K562 (cell line): ENCODE results near the gene LRRC25. TPM values are rescaled to one million over a fixed set of nuclear protein-coding genes. Genes with fewer than 3 reads are reported as not detected.

Source experiments
- BRF1 ChIP-seq: IDR thresholded peaks from 3 replicates; pipeline ENCODE4 v1.6.1; 2011; ENCODE audit warnings: borderline replicate concordance, mild to moderate bottlenecking; ENCODE audit not compliant: insufficient read length; ENCODE audit errors: extremely low read depth
- CAMTA2 ChIP-seq: fragments of 250-450 bp; sonication (Bioruptor Pico); conservative IDR thresholded peaks from 2 replicates; pipeline ENCODE4 v1.5.1; 2022
- CBFA2T3 ChIP-seq: fragments of 450-650 bp; IDR thresholded peaks from 2 replicates; pipeline ENCODE4 v1.6.1; 2017
- DACH1 ChIP-seq: fragments of 450-650 bp; IDR thresholded peaks from 2 replicates; pipeline ENCODE4 v1.6.1; 2018; ENCODE audit not compliant: partially characterized antibody
- DIDO1 ChIP-seq: fragments of 450-650 bp; IDR thresholded peaks from 2 replicates; pipeline ENCODE4 v1.6.1; 2016; ENCODE audit warnings: low read depth, missing biosample characterization, missing genetic modification characterization
- E4F1 ChIP-seq: fragments of 250-450 bp; sonication (Bioruptor Pico); IDR thresholded peaks from 2 replicates; pipeline ENCODE4 v1.5.0; 2021; ENCODE audit warnings: mild to moderate bottlenecking, borderline replicate concordance
- HDAC2 ChIP-seq: fragments of 450-650 bp; IDR thresholded peaks from 2 replicates; pipeline ENCODE4 v1.6.1; 2016; ENCODE audit warnings: mild to moderate bottlenecking
- ILK ChIP-seq: fragments of 450-650 bp; IDR thresholded peaks from 2 replicates; pipeline ENCODE4 v1.6.1; 2016; ENCODE audit warnings: missing genetic modification characterization, low read depth, mild to moderate bottlenecking, missing compliant biosample characterization, moderate library complexity, borderline replicate concordance
- KDM5B ChIP-seq: fragments of 200-600 bp; sonication (generic); IDR thresholded peaks from 2 replicates; pipeline ENCODE4 v1.6.1; 2012; ENCODE audit warnings: low read depth, mild to moderate bottlenecking, moderate library complexity, low read length, control low read depth, inconsistent platforms; ENCODE audit not compliant: insufficient replicate concordance
- MBD1 ChIP-seq: fragments of 250-450 bp; sonication (Bioruptor Pico); IDR thresholded peaks from 2 replicates; pipeline ENCODE4 v1.8.0; 2022; ENCODE audit warnings: inconsistent platforms
- NFYB ChIP-seq: IDR thresholded peaks from 2 replicates; pipeline ENCODE4 v1.6.1; 2011; ENCODE audit warnings: mild to moderate bottlenecking, moderate library complexity; ENCODE audit not compliant: insufficient read length; ENCODE audit errors: extremely low read depth
- PTRF ChIP-seq: fragments of 450-650 bp; IDR thresholded peaks from 2 replicates; pipeline ENCODE4 v1.6.1; 2016; ENCODE audit warnings: mild to moderate bottlenecking, missing genetic modification characterization, missing compliant biosample characterization
- PTTG1 ChIP-seq: fragments of 450-650 bp; IDR thresholded peaks from 2 replicates; pipeline ENCODE4 v1.6.1; 2016; ENCODE audit warnings: low read depth, mild to moderate bottlenecking, missing genetic modification characterization, missing compliant biosample characterization
- RBM22 ChIP-seq: fragments of 200-400 bp; formaldehyde crosslinking; IDR thresholded peaks from 2 replicates; pipeline ENCODE4 v1.6.1; 2018; ENCODE audit warnings: low read length, low read depth; ENCODE audit not compliant: poor library complexity, severe bottlenecking
- SNAPC5 ChIP-seq: fragments of 250-450 bp; sonication (Bioruptor Pico); IDR thresholded peaks from 2 replicates; pipeline ENCODE4 v1.8.0; 2021; ENCODE audit warnings: moderate library complexity, mild to moderate bottlenecking, inconsistent platforms
- ZNF232 ChIP-seq: sonication (generic); formaldehyde crosslinking; IDR thresholded peaks from 2 replicates; pipeline ENCODE4 v1.8.0; 2022; ENCODE audit warnings: mild to moderate bottlenecking, missing genetic modification reagents
- ZNF766 ChIP-seq: fragments of 200-800 bp; sonication (Bioruptor generic); conservative IDR thresholded peaks from 2 replicates; pipeline ENCODE4 v1.6.1; 2016; ENCODE audit warnings: missing genetic modification characterization, missing compliant biosample characterization
- polyA plus RNA-seq, 8 experiments: library from polyadenylated mRNA; depleted of rRNA in 4 of 8; stranded (reverse) in 5 of 8; unstranded in 3 of 8; fragments of >200 nt; fragmentation: Nextera tagmentation in 2 of 8; fragmentation: Illumina TruSeq in 1 of 8; extraction: Ambion mirVana in 2 of 8; extraction: Trizol in 1 of 8; gene quantifications; 2 replicates each; pipeline versions ENCODE4 v1.2.1 to v1.2.3, GENCODE V29; 2011 to 2014; ENCODE audit warnings: inconsistent platforms in 1 of 8, missing spikeins in 1 of 8
- total RNA-seq, 7 experiments: library from RNA; depleted of rRNA in 6 of 7; stranded (reverse); fragments of >200 nt in 6 of 7; fragmentation: Illumina TruSeq in 2 of 7; extraction: Trizol in 2 of 7; gene quantifications; 2 replicates each; pipeline versions ENCODE4 v1.2.1 to v1.2.3, GENCODE V29; 2011 to 2021; ENCODE audit warnings: low replicate concordance in 1 of 7
- TF ChIP-seq, protein P1 (sequence below): fragments of 250-450 bp; sonication (Bioruptor Pico); IDR thresholded peaks from 2 replicates; pipeline ENCODE4 v1.6.1; 2021; ENCODE audit warnings: mild to moderate bottlenecking
- TF ChIP-seq, protein P2 (sequence below): fragments of 200-800 bp; sonication (Bioruptor generic); IDR thresholded peaks from 2 replicates; pipeline ENCODE4 v1.6.1; 2017; ENCODE audit warnings: missing genetic modification characterization, missing compliant biosample characterization
- TF ChIP-seq, protein P3 (sequence below): fragments of 450-650 bp; formaldehyde crosslinking; IDR thresholded peaks from 2 replicates; pipeline ENCODE4 v1.4.0; 2022; ENCODE audit warnings: mild to moderate bottlenecking, moderate library complexity

LRRC25 gene
- total and polyA plus RNA-seq, 9 of the 15 experiments (the other 6 are each of a cell fraction or from before 2014, with no cell fraction given) = 0.07 to 0.36 (median 0.10) TPM; not detected in 3

DNA sequence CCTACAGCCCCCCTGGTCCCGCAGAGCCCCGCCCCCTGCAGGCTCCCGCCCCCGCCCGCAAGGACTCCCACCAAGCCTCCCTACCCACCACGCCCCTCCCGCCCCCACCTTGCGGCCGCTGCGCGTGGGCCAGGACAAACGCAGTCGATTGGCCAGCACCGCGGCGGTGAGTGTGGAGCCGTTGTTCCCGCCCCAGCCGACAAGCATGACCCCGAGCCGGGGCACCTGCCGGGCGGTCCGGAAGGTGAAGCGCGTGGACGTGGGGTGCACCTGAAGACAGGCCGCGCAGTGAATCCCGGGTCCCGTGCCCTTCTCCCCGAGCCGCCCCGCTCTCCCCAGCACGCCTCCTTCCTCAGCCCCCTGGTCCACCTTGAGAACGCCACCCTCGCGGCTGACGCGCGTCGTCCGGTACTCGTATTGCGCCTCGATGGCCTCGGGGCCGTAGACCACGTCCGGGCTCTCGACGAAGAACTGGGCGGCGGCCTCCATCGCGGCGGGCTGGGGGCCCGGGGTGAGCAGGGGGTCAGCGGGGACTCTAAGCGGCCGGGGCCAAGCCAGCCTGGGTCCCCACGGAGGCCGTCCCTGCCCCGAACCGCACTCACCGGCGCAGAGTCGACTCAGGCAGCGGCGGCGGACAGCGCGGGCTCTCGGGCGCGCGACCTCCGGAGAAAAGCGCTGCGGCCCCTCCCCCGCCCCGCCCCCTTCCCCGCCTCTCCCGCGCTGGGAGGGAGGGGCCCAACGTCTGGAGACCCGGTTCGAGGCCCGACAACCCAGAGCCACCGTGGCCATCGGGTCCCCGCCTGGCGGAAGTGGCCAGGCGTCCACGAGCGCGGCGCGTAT lies 40.3 kb upstream of the LRRC25 start, which contains the start of gene ISYNA1 (continued):
- no peak for TF ChIP-seq DACH1
- no peak for TF ChIP-seq SNAPC5 (CRISPR knock-in tag)
- no peak for TF ChIP-seq ILK (tag)
- TF ChIP-seq, protein P1, sequence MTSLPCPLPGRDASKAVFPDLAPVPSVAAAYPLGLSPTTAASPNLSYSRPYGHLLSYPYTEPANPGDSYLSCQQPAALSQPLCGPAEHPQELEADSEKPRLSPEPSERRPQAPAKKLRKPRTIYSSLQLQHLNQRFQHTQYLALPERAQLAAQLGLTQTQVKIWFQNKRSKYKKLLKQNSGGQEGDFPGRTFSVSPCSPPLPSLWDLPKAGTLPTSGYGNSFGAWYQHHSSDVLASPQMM (CRISPR knock-in tag) = no peak
- no peak for TF ChIP-seq BRF1
- TF ChIP-seq ZNF766 (CRISPR knock-in tag) = no peak
- peak; percentile 31 for TF ChIP-seq NFYB
- TF ChIP-seq PTRF (tag) = no peak
- no peak for TF ChIP-seq DIDO1 (tag)
- no peak for TF ChIP-seq PTTG1 (tag)
- TF ChIP-seq HDAC2 = peak; percentile 29
- 0 out of 2 replicates have a peak, but pooled peaks have one; percentile 37 for TF ChIP-seq CAMTA2 (CRISPR knock-in tag)
- TF ChIP-seq, protein P2, sequence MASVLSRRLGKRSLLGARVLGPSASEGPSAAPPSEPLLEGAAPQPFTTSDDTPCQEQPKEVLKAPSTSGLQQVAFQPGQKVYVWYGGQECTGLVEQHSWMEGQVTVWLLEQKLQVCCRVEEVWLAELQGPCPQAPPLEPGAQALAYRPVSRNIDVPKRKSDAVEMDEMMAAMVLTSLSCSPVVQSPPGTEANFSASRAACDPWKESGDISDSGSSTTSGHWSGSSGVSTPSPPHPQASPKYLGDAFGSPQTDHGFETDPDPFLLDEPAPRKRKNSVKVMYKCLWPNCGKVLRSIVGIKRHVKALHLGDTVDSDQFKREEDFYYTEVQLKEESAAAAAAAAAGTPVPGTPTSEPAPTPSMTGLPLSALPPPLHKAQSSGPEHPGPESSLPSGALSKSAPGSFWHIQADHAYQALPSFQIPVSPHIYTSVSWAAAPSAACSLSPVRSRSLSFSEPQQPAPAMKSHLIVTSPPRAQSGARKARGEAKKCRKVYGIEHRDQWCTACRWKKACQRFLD (CRISPR knock-in tag) = 0 out of 2 replicates have a peak, but pooled peaks have one; percentile 19
- TF ChIP-seq CBFA2T3 = no peak
- no peak for TF ChIP-seq ZNF232 (CRISPR knock-in tag)
- TF ChIP-seq, protein P3, sequence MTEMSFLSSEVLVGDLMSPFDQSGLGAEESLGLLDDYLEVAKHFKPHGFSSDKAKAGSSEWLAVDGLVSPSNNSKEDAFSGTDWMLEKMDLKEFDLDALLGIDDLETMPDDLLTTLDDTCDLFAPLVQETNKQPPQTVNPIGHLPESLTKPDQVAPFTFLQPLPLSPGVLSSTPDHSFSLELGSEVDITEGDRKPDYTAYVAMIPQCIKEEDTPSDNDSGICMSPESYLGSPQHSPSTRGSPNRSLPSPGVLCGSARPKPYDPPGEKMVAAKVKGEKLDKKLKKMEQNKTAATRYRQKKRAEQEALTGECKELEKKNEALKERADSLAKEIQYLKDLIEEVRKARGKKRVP (CRISPR knock-in tag) = no peak
- no peak for TF ChIP-seq MBD1 (CRISPR knock-in tag)
- TF ChIP-seq KDM5B = peak; percentile 66
- no peak for TF ChIP-seq E4F1
- peak; percentile 44 for TF ChIP-seq RBM22
